GM10248 (cell line): ENCODE data around the gene SNTB2.
"Not testable (repeated sequence)": the region's sequence is repeated elsewhere in the genome, so short reads cannot be mapped to it uniquely, and the experiment has no call there.

Experiments used
- CTCF ChIA-PET: fragments of 300-600 bp; sonication (Branson Sonifier 250); formaldehyde crosslinking; extraction: SDS; loops from one replicate; lab custom pipeline; 2021; ENCODE audit warnings: antibody characterized with exemption; lab: Yijun Ruan, JAX
- POLR2A ChIA-PET: fragments of 350-650 bp; sonication (Branson Sonifier 250); formaldehyde crosslinking; extraction: SDS; loops from one replicate; lab custom pipeline; 2020; ENCODE audit warnings: antibody characterized with exemption; lab: Yijun Ruan, JAX
- DNase-seq: peaks from one replicate; pipeline ENCODE4 v3.0.0; 2012; ENCODE audit errors: extremely low spot score
- CTCF ChIP-seq: IDR thresholded peaks from 2 replicates; pipeline ENCODE4 v1.5.1; 2012; ENCODE audit warnings: mild to moderate bottlenecking, low read depth; ENCODE audit errors: extremely low read depth, missing control alignments, control extremely low read depth

The SNTB2 gene

GRCh38 chr16:69276148-69277115 is 89.5 kb downstream of the SNTB2 start:
- CTCF ChIA-PET, result interaction anchor here (0.9 to 3.6 kb wide), 3 partner anchors 11 to 18 kb away, joined by 3 to 20 read pairs (median 4); no protein-coding TSS in a partner anchor

GRCh38 chr16:69277413-69277812 is 90.4 kb downstream of the SNTB2 start:
- CTCF ChIA-PET, result interaction anchor here (3.6 kb wide), 1 partner anchor 10 kb away, joined by 20 read pairs; no protein-coding TSS in a partner anchor
- POLR2A ChIA-PET, result interaction anchor here (0.6 kb wide), 1 partner anchor 1453 kb away, joined by 7 read pairs; no protein-coding TSS in a partner anchor
- no peak for DNase-seq
- no peak for TF ChIP-seq CTCF

More at GRCh38 chr16:69276148-69277115, 89.5 kb downstream of the SNTB2 start:
- no peak for TF ChIP-seq CTCF
- DNase-seq, result no peak
- POLR2A ChIA-PET, result no interaction called here

- CTCF ChIA-PET, result interaction anchor here (0.6 to 4.4 kb wide), 5 partner anchors 95 to 171 kb away, joined by 3 to 72 read pairs (median 3); no protein-coding TSS in a partner anchor
- no peak for DNase-seq
- POLR2A ChIA-PET, result no interaction called here
- no peak for TF ChIP-seq CTCF
Measured at GRCh38 chr16:69283851-69284250, 96.9 kb downstream of the SNTB2 start.

GRCh38 chr16:69285240-69285639 is 98.3 kb downstream of the SNTB2 start:
- no peak for TF ChIP-seq CTCF
- CTCF ChIA-PET, result interaction anchor here (0.8 to 4.4 kb wide), 17 partner anchors 11 to 757 kb away, joined by 3 to 72 read pairs (median 5); no protein-coding TSS in a partner anchor
- POLR2A ChIA-PET, result no interaction called here
- no peak for DNase-seq

- POLR2A ChIA-PET, result interaction anchor here (0.9 kb wide), 1 partner anchor 137 kb away, joined by 5 read pairs; no protein-coding TSS in a partner anchor
- DNase-seq, result peak; percentile 56
Measured at GRCh38 chr16:69286941-69287713, 100.2 kb downstream of the SNTB2 start.

GRCh38 chr16:69291657-69292056 is 104.7 kb downstream of the SNTB2 start:
- CTCF ChIA-PET, result interaction anchor here (2.3 kb wide), 1 partner anchor 9 kb away, joined by 8 read pairs; no protein-coding TSS in a partner anchor
- DNase-seq, POLR2A ChIA-PET: not testable (repeated sequence)

More at GRCh38 chr16:69286941-69287713, 100.2 kb downstream of the SNTB2 start:
- CTCF ChIA-PET, result interaction anchor here (0.7 to 4.4 kb wide), 19 partner anchors 9 to 854 kb away, joined by 3 to 72 read pairs (median 4); no protein-coding TSS in a partner anchor
- peak; percentile 46 for TF ChIP-seq CTCF
